ENCODE results near the gene CAV3.

The CAV3 gene

GRCh38 chr3:8762607-8763377 is 29.2 kb downstream of the CAV3 start:
- DNase-seq = no peak

- no peak for DNase-seq
Measured at GRCh38 chr3:8764528-8764927, 30.9 kb downstream of the CAV3 start.

- no peak for DNase-seq
Measured at GRCh38 chr3:8765528-8765927, 31.9 kb downstream of the CAV3 start.

- no peak for DNase-seq
Measured at GRCh38 chr3:8766148-8766547, 32.5 kb downstream of the CAV3 start.

- no peak for DNase-seq
Measured at GRCh38 chr3:8767256-8767666, 33.7 kb downstream of the CAV3 start.

- DNase-seq = no peak
Measured at GRCh38 chr3:8767667-8768363, 34.2 kb downstream of the CAV3 start.

- no peak for DNase-seq
Measured at GRCh38 chr3:8768364-8769087, 34.9 kb downstream of the CAV3 start.

GRCh38 chr3:8769088-8769822 is 35.7 kb downstream of the CAV3 start, which contains the start of gene OXTR:
OXTR (minus strand) TSS chr3:8769613; CDS start chr3:8768187, 1,426 bp downstream.
- DNase-seq = peak; percentile 14

- DNase-seq = no peak
Measured at GRCh38 chr3:8773941-8774542, 40.4 kb downstream of the CAV3 start.

GRCh38 chr3:8775181-8775580 is 41.6 kb downstream of the CAV3 start:
- no peak for DNase-seq

GRCh38 chr3:8775602-8776001 is 42.0 kb downstream of the CAV3 start:
- no peak for DNase-seq

GRCh38 chr3:8776406-8776805 is 42.8 kb downstream of the CAV3 start:
- DNase-seq = no peak

GRCh38 chr3:8777201-8777977 is 43.8 kb downstream of the CAV3 start:
- no peak for DNase-seq

GRCh38 chr3:8777978-8778267 is 44.3 kb downstream of the CAV3 start:
- no peak for DNase-seq

- no peak for DNase-seq
Measured at GRCh38 chr3:8778475-8778874, 44.9 kb downstream of the CAV3 start.

GRCh38 chr3:8780279-8780678 is 46.7 kb downstream of the CAV3 start:
- DNase-seq = no peak

GRCh38 chr3:8784676-8785435 is 51.3 kb downstream of the CAV3 start:
- no peak for DNase-seq

- DNase-seq = no peak
Measured at GRCh38 chr3:8790529-8790928, 56.9 kb downstream of the CAV3 start.

- DNase-seq = no peak
Measured at GRCh38 chr3:8793242-8793641, 59.6 kb downstream of the CAV3 start.

- no peak for DNase-seq
Measured at GRCh38 chr3:8794247-8794646, 60.6 kb downstream of the CAV3 start.
